ENCODE data around the gene CACNB2. TPM values are rescaled to one million over a fixed set of nuclear protein-coding genes. Genes with fewer than 3 reads are reported as not detected.

CACNB2 gene
- total and polyA plus RNA-seq, 10 of the 15 experiments (the other 5 are each of a cell fraction or from before 2014, with no cell fraction given) = 0.62 to 8.1 (median 1.2) TPM

DNA sequence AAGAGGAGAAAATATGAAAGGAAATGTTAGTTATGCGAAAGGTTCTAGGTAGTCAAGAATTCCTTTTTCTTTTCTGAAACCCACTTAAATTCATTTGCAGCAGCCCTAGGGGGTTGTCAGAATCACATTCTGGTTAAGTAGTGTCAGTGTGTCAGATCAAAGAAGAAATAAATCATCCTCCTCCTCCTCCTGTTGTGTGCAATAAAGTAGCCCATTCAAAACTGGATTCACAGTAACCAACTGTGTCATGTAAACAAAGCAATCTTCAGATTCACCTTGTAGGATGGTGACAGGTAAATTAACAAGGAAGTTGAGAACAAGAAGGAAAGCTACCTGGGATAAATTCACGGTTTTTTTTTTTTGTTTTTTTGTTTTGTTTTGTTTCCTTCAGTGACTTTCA lies 383.6 kb downstream of the CACNB2 start:
- H3K4me2 ChIP-seq (ENCODE audit: control insufficient read depth, insufficient read depth) = no peak overlapping the region
- ChIA-PET RAD21 (ENCODE audit: unreplicated experiment) (no interaction called here), SMC1A (ENCODE audit: uncharacterized antibody, unreplicated experiment) (interaction anchor here (0.6 to 2.0 kb wide), 4 partner anchors 9 to 66 kb away, joined by 3 to 7 read pairs (median 3); no protein-coding TSS in a partner anchor), CTCF (interaction anchor here (0.7 kb wide), 1 partner anchor 24 kb away, joined by 3 read pairs; no protein-coding TSS in a partner anchor), POLR2A (interaction anchor here (1.1 kb wide), 1 partner anchor 1080 kb away, joined by 3 read pairs; no protein-coding TSS in a partner anchor)
- ATAC-seq = no peak
- no peaks in the 10 kb centered on the region for H3K9me3 ChIP-seq (replicated peaks; ENCODE audit: control insufficient read depth, insufficient read depth, low read length)
- no peak for DNase-seq (ENCODE audit: low read depth, low spot score)
- no peaks in the 10 kb centered on the region for H4K20me1 ChIP-seq (ENCODE audit: control insufficient read depth, insufficient read depth)
- no peaks in the 10 kb centered on the region for H3K79me2 ChIP-seq (ENCODE audit: control insufficient read depth, insufficient read depth, low read length)
- H3K4me3 ChIP-seq = no peak overlapping the region
- 97% methylated on average over 2 of the region's 2 CpGs for WGBS (ENCODE audit: insufficient coverage, insufficient replicate concordance, low lambda C conversion rate, missing lambda C conversion rate)
- no peaks in the 10 kb centered on the region for H3K4me1 ChIP-seq (ENCODE audit: control insufficient read depth, insufficient read depth, low read length)
- FAIRE-seq = no peak
- no TSS peak for BruUV-seq (replicated peaks)
- TF ChIP-seq JUND (IDR thresholded peaks at IDR 0.05; ENCODE audit: low read depth, low read length) (no peak), BMI1 (IDR thresholded peaks at IDR 0.05; ENCODE audit: borderline replicate concordance) (no peak), NFYB (IDR thresholded peaks at IDR 0.05; ENCODE audit: insufficient read depth, low read depth, low read length) (no peak), MYC (IDR thresholded peaks at IDR 0.05; ENCODE audit: insufficient read depth, insufficient read length, insufficient replicate concordance, low read length, severe bottlenecking) (no peak), HDAC2 (IDR thresholded peaks at IDR 0.05) (no peak), TAF1 (IDR thresholded peaks at IDR 0.05; ENCODE audit: borderline replicate concordance, low read depth, low read length) (no peak), STAT1 (conservative IDR thresholded peaks at IDR 0.05) (no peak)
- in situ Hi-C loops (cut with MboI) (no loop called here), intact Hi-C loops (cut with micrococcal nuclease; ENCODE audit: unreplicated experiment) (no loop called here)
- H3K36me3 ChIP-seq (ENCODE audit: control insufficient read depth in 2 of 2, insufficient read depth in 2 of 2, low read length in 1 of 2) = no peaks in the 10 kb centered on the region; a peak in 1 of 4 replicates
- no peak overlapping the region for H3K9ac ChIP-seq (ENCODE audit: control insufficient read depth, insufficient read depth, low read length)
- no peaks in the 10 kb centered on the region for H3K27me3 ChIP-seq (replicated peaks in 1 of 2; ENCODE audit: control insufficient read depth in 2 of 2, insufficient read depth in 2 of 2, low read length in 1 of 2)
- H3K27ac ChIP-seq (ENCODE audit: control insufficient read depth, insufficient read depth) = no peak overlapping the region
- no peak overlapping the region for H2AFZ ChIP-seq (ENCODE audit: control insufficient read depth, low read depth, low read length)

DNA sequence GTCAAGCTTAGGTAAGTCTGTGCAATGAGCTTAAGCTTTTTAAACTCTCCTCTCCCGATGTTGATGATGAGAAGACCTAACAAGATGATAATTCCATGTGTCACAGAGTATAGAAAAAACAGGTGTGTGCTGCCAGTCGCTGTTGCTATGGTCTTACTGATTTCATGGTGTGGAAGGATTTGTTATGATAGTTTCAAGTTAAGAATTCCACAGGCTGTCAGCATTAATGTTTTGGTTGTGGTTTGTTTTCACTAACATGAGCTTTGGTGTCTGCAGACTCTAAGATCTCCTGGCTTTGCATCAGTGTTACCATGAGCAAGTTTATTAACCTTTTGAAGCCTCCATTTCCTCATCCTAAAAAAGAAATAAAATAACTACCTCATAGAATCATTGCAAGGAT lies 387.5 kb downstream of the CACNB2 start:
- DNase-seq (ENCODE audit: low read depth, low spot score) = no peak
- no peak for FAIRE-seq
- Histone ChIP-seq H3K27ac (ENCODE audit: control insufficient read depth, insufficient read depth) (no peak overlapping the region), H2AFZ (ENCODE audit: control insufficient read depth, low read depth, low read length) (no peak overlapping the region), H3K4me1 (ENCODE audit: control insufficient read depth, insufficient read depth, low read length) (no peaks in the 10 kb centered on the region), H3K36me3 (ENCODE audit: control insufficient read depth in 2 of 2, insufficient read depth in 2 of 2, low read length in 1 of 2) (no peaks in the 10 kb centered on the region), H3K4me2 (ENCODE audit: control insufficient read depth, insufficient read depth) (no peak overlapping the region), H3K9ac (ENCODE audit: control insufficient read depth, insufficient read depth, low read length) (no peak overlapping the region), H3K27me3 (replicated peaks in 1 of 2; ENCODE audit: control insufficient read depth in 2 of 2, insufficient read depth in 2 of 2, low read length in 1 of 2) (no peaks in the 10 kb centered on the region), H3K79me2 (ENCODE audit: control insufficient read depth, insufficient read depth, low read length) (no peaks in the 10 kb centered on the region), H3K9me3 (replicated peaks; ENCODE audit: control insufficient read depth, insufficient read depth, low read length) (no peaks in the 10 kb centered on the region), H4K20me1 (ENCODE audit: control insufficient read depth, insufficient read depth) (no peaks in the 10 kb centered on the region), H3K4me3 (no peak overlapping the region)
- ChIA-PET RAD21 (ENCODE audit: unreplicated experiment) (no interaction called here), CTCF (no interaction called here), POLR2A (no interaction called here), SMC1A (ENCODE audit: uncharacterized antibody, unreplicated experiment) (interaction anchor here (1.5 to 1.6 kb wide), 2 partner anchors 12 to 77 kb away, joined by 3 to 5 read pairs; no protein-coding TSS in a partner anchor)
- BruUV-seq (replicated peaks) = no TSS peak
- intact Hi-C loops (cut with micrococcal nuclease; ENCODE audit: unreplicated experiment) = no loop called here
- WGBS (ENCODE audit: insufficient coverage, insufficient replicate concordance, low lambda C conversion rate, missing lambda C conversion rate) = 93% methylated on average over 2 of the region's 2 CpGs
- in situ Hi-C loops (cut with MboI) = no loop called here
- no peak for ATAC-seq
- TF ChIP-seq MEF2B (IDR thresholded peaks at IDR 0.05; ENCODE audit: partially characterized antibody, poor library complexity, severe bottlenecking) (no peak), STAT1 (conservative IDR thresholded peaks at IDR 0.05) (no peak), ZNF622 (IDR thresholded peaks at IDR 0.05) (no peak), IKZF1 (conservative IDR thresholded peaks at IDR 0.05) (no peak), MTA2 (IDR thresholded peaks at IDR 0.05; ENCODE audit: low read depth) (no peak), REST (IDR thresholded peaks at IDR 0.05; ENCODE audit: low read depth, low read length) (no peak), FOXM1 (IDR thresholded peaks at IDR 0.05; ENCODE audit: low read depth, low read length) (no peak), PML (IDR thresholded peaks at IDR 0.05; ENCODE audit: low read length) (no peak)

Measured in GM12878 (cell line).